Measurements from ENCODE around the gene SRGAP3. TPM values are rescaled to one million over a fixed set of nuclear protein-coding genes. Genes with fewer than 3 reads are reported as not detected.

SRGAP3 gene
- total and polyA plus RNA-seq, 10 of the 15 experiments (the other 5 are each of a cell fraction or from before 2014, with no cell fraction given), result 0.32 to 1.7 (median 0.99) TPM

DNA sequence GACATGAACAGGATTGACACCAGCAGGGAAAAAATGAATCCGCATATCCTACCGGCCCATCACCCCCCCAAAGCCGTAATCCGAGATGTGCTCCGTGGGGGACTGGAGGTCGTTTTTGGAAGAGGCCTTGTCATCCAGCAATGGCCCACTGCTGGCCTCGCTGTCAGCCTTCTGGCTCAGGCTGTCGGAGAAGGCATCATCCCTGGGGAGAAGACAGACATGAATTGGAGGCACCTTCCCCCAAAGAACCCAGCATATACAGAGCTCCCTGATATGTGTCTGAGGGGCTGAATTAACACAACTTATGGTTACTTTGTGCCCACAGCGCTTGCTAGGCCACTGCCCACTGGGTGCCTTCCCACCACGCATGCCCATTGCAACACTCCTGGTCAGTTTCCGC lies 256.6 kb downstream of the SRGAP3 start:
- no peak overlapping the region for H3K4me2 ChIP-seq (ENCODE audit: control insufficient read depth, insufficient read depth)
- intact Hi-C loops (cut with micrococcal nuclease; ENCODE audit: unreplicated experiment), result no loop called here
- H3K9ac ChIP-seq (ENCODE audit: control insufficient read depth, insufficient read depth, low read length), result no peak overlapping the region
- H2AFZ ChIP-seq (ENCODE audit: control insufficient read depth, low read depth, low read length), result no peak overlapping the region
- ATAC-seq, result no peak
- no peak for DNase-seq (ENCODE audit: low read depth, low spot score)
- 65% methylated on average over 11 of the region's 11 CpGs for WGBS (ENCODE audit: insufficient coverage, insufficient replicate concordance, low lambda C conversion rate, missing lambda C conversion rate)
- CTCF ChIA-PET, result interaction anchor here (1.0 to 2.9 kb wide), 4 partner anchors 20 to 310 kb away, joined by 3 to 9 read pairs (median 6); partner anchors contain the start of gene SRGAP3
- H4K20me1 ChIP-seq (ENCODE audit: control insufficient read depth, insufficient read depth), result no peaks in the 10 kb centered on the region
- POLR2A ChIA-PET, result no interaction called here
- RAD21 ChIA-PET (ENCODE audit: unreplicated experiment), result interaction anchor here (0.7 kb wide), 1 partner anchor 46 kb away, joined by 3 read pairs; no protein-coding TSS in a partner anchor
- no peak overlapping the region for H3K4me3 ChIP-seq
- TF ChIP-seq MTA2 (IDR thresholded peaks at IDR 0.05; ENCODE audit: low read depth) (no peak), NFYB (IDR thresholded peaks at IDR 0.05; ENCODE audit: insufficient read depth, low read depth, low read length) (no peak), TCF12 (IDR thresholded peaks at IDR 0.05; ENCODE audit: low read depth, low read length) (no peak), SMARCA5 (IDR thresholded peaks at IDR 0.05) (no peak), EP300 (IDR thresholded peaks at IDR 0.05; ENCODE audit: borderline replicate concordance in 1 of 2, control insufficient read depth in 1 of 2, low read depth in 2 of 2, low read length in 2 of 2) (no peak), NR2C1 (IDR thresholded peaks at IDR 0.05) (no peak), WRNIP1 (IDR thresholded peaks at IDR 0.05; ENCODE audit: borderline replicate concordance, low read depth, low read length) (no peak), IKZF1 (conservative IDR thresholded peaks at IDR 0.05) (no peak), LARP7 (IDR thresholded peaks at IDR 0.05) (no peak), HDAC6 (IDR thresholded peaks at IDR 0.05; ENCODE audit: unreplicated experiment) (no peak)
- TF ChIP-seq, protein P1, sequence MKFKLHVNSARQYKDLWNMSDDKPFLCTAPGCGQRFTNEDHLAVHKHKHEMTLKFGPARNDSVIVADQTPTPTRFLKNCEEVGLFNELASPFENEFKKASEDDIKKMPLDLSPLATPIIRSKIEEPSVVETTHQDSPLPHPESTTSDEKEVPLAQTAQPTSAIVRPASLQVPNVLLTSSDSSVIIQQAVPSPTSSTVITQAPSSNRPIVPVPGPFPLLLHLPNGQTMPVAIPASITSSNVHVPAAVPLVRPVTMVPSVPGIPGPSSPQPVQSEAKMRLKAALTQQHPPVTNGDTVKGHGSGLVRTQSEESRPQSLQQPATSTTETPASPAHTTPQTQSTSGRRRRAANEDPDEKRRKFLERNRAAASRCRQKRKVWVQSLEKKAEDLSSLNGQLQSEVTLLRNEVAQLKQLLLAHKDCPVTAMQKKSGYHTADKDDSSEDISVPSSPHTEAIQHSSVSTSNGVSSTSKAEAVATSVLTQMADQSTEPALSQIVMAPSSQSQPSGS (IDR thresholded peaks at IDR 0.05; ENCODE audit: low read length), result no peak
- TF ChIP-seq, protein P2, sequence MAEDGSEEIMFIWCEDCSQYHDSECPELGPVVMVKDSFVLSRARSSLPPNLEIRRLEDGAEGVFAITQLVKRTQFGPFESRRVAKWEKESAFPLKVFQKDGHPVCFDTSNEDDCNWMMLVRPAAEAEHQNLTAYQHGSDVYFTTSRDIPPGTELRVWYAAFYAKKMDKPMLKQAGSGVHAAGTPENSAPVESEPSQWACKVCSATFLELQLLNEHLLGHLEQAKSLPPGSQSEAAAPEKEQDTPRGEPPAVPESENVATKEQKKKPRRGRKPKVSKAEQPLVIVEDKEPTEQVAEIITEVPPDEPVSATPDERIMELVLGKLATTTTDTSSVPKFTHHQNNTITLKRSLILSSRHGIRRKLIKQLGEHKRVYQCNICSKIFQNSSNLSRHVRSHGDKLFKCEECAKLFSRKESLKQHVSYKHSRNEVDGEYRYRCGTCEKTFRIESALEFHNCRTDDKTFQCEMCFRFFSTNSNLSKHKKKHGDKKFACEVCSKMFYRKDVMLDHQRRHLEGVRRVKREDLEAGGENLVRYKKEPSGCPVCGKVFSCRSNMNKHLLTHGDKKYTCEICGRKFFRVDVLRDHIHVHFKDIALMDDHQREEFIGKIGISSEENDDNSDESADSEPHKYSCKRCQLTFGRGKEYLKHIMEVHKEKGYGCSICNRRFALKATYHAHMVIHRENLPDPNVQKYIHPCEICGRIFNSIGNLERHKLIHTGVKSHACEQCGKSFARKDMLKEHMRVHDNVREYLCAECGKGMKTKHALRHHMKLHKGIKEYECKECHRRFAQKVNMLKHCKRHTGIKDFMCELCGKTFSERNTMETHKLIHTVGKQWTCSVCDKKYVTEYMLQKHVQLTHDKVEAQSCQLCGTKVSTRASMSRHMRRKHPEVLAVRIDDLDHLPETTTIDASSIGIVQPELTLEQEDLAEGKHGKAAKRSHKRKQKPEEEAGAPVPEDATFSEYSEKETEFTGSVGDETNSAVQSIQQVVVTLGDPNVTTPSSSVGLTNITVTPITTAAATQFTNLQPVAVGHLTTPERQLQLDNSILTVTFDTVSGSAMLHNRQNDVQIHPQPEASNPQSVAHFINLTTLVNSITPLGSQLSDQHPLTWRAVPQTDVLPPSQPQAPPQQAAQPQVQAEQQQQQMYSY (CRISPR knock-in tag; IDR thresholded peaks at IDR 0.05), result no peak
- H3K36me3 ChIP-seq (ENCODE audit: control insufficient read depth in 2 of 2, insufficient read depth in 2 of 2, low read length in 1 of 2), result no peaks in the 10 kb centered on the region
- SMC1A ChIA-PET (ENCODE audit: uncharacterized antibody, unreplicated experiment), result no interaction called here
- H3K4me1 ChIP-seq (ENCODE audit: control insufficient read depth, insufficient read depth, low read length), result no peaks in the 10 kb centered on the region
- no peaks in the 10 kb centered on the region for H3K9me3 ChIP-seq (replicated peaks; ENCODE audit: control insufficient read depth, insufficient read depth, low read length)
- BruUV-seq (replicated peaks), result no TSS peak
- FAIRE-seq, result no peak
- no peaks in the 10 kb centered on the region for H3K79me2 ChIP-seq (ENCODE audit: control insufficient read depth, insufficient read depth, low read length)
- no peak overlapping the region for H3K27ac ChIP-seq (ENCODE audit: control insufficient read depth, insufficient read depth)
- in situ Hi-C loops (cut with MboI), result no loop called here
- H3K27me3 ChIP-seq (replicated peaks in 1 of 2; ENCODE audit: control insufficient read depth in 2 of 2, insufficient read depth in 2 of 2, low read length in 1 of 2), result no peaks in the 10 kb centered on the region; a peak in 1 of 4 replicates
